ENCODE results near the gene LAD1.

- TF ChIP-seq POLR2A (IDR thresholded peaks at IDR 0.05) (no peak), POLR2AphosphoS5 (IDR thresholded peaks at IDR 0.05; ENCODE audit: insufficient read depth in 1 of 2, low read depth in 1 of 2) (no peak), CTCF (IDR thresholded peaks at IDR 0.05) (no peak)
Measured at GRCh38 chr1:201381130-201381529, 18.0 kb downstream of the LAD1 start.

All from vagina (tissue), 2 donors.